Stimulated activated CD4-positive, alpha-beta T cell treated with anti-CD3 and anti-CD28 coated beads, Interleukin-4, amount 100 ng/mL, for 1 hour (primary cell): ENCODE results near the gene SEC23B.

Experiments
- DNase-seq: peaks from one replicate; pipeline ENCODE4 v3.0.0-alpha.2; 2020

The SEC23B gene

GRCh38 chr20:18589941-18590674 is 82.4 kb downstream of the SEC23B start:
- no peak for DNase-seq

GRCh38 chr20:18596270-18596669 is 88.5 kb downstream of the SEC23B start:
- DNase-seq: no peak

GRCh38 chr20:18609741-18610140 is 102.0 kb downstream of the SEC23B start:
- DNase-seq: no peak
